Measurements from ENCODE around the gene TBC1D14. TPM values are rescaled to one million over a fixed set of nuclear protein-coding genes. Genes with fewer than 3 reads are reported as not detected.

The TBC1D14 gene
- total and polyA plus RNA-seq, 2 of the 4 experiments (the other 2 are of a cell fraction), result 31.7 to 40.7 TPM

DNA sequence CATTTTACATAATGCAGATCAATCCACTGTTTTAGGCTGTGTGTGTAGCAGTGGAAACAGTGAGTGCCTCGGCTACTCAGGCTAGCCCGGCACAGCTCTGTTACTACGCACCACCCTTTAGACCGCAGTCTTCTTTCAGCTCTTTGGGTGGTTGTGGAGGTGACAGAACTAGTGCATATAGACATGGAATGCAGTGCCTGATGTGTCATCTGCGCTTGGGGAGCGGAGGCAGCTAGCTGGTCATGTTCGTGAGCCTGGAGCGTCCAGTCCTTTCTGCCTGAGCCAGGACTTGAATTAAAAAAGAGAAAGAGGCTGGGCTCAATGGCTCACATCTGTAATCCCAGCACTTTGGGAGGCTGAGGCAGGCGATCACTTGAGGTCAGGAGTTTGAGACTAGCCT lies 4.8 kb downstream of the TBC1D14 start:
- no peak overlapping the region for H3K4ac ChIP-seq (ENCODE audit: low read depth, low read length)
- peaks cover 30% of the 10 kb centered on the region for H4K20me1 ChIP-seq (ENCODE audit: insufficient read depth, low read length)
- H3K9me3 ChIP-seq (ENCODE audit: control insufficient read depth, insufficient read depth, low read length), result no peaks in the 10 kb centered on the region
- H3K9me1 ChIP-seq (ENCODE audit: insufficient read depth, low read length), result peaks cover 12% of the 10 kb centered on the region; the same call in 1 of the 2 replicates
- H3K27me3 ChIP-seq (ENCODE audit: control insufficient read depth, insufficient read depth, low read length), result no peaks in the 10 kb centered on the region
- H3K56ac ChIP-seq (ENCODE audit: extremely low read depth, insufficient read depth, low read length), result no peak overlapping the region
- H3K18ac ChIP-seq (ENCODE audit: low read depth, low read length), result no peak overlapping the region
- H2AK5ac ChIP-seq (ENCODE audit: low read depth, low read length), result no peak overlapping the region
- H3K14ac ChIP-seq (replicated peaks; ENCODE audit: low read depth, low read length), result no peak overlapping the region
- no TSS peak for BruUV-seq (replicated peaks)
- H4K8ac ChIP-seq (ENCODE audit: low read depth in 2 of 2, low read length in 2 of 2), result no peak overlapping the region
- ChIA-PET POLR2A (ENCODE audit: unreplicated experiment) (no interaction called here), CTCF (no interaction called here)
- no peak overlapping the region for H3K23ac ChIP-seq (ENCODE audit: low read depth, low read length)
- DNase-seq, result no peak
- H3K79me1 ChIP-seq (ENCODE audit: low read depth in 1 of 2, low read length in 2 of 2), result peaks cover 33 to 58% of the 10 kb centered on the region in 2 experiments
- H4K91ac ChIP-seq (ENCODE audit: insufficient read depth, low read depth, low read length), result no peak overlapping the region
- no peak overlapping the region for H3K4me3 ChIP-seq (ENCODE audit: insufficient read depth, low read depth, low read length)
- H2AFZ ChIP-seq (replicated peaks; ENCODE audit: low read length, poor library complexity), result no peak overlapping the region
- H2BK5ac ChIP-seq (ENCODE audit: low read depth, low read length, poor library complexity, severe bottlenecking), result no peak overlapping the region
- intact Hi-C loops (cut with micrococcal nuclease) (loop anchor here (5.0 kb wide), 1 partner anchor 58 kb away; no protein-coding TSS in a partner anchor), dilution Hi-C loops (cut with HindIII; ENCODE audit: low sequenced_read_pairs, unreplicated experiment) (no loop called here), in situ Hi-C loops (cut with MboI; ENCODE audit: low sequenced_read_pairs) (no loop called here)
- no peak for ATAC-seq (ENCODE audit: low read depth)
- H3K4me2 ChIP-seq (ENCODE audit: low read depth, low read length), result no peak overlapping the region
- H4K5ac ChIP-seq (ENCODE audit: low read depth, low read length), result no peak overlapping the region
- TF ChIP-seq FOS (IDR thresholded peaks at IDR 0.05; ENCODE audit: low read depth, low read length) (no peak), CHD1 (IDR thresholded peaks at IDR 0.05; ENCODE audit: low read depth, low read length) (no peak), RCOR1 (IDR thresholded peaks at IDR 0.05; ENCODE audit: insufficient replicate concordance, low read length) (no peak), SMC3 (IDR thresholded peaks at IDR 0.05; ENCODE audit: low read depth, low read length) (no peak), MAZ (IDR thresholded peaks at IDR 0.05; ENCODE audit: borderline replicate concordance, low read depth, low read length) (no peak), MXI1 (IDR thresholded peaks at IDR 0.05; ENCODE audit: borderline replicate concordance, low read depth, low read length) (no peak)
- TF ChIP-seq, protein P1, sequence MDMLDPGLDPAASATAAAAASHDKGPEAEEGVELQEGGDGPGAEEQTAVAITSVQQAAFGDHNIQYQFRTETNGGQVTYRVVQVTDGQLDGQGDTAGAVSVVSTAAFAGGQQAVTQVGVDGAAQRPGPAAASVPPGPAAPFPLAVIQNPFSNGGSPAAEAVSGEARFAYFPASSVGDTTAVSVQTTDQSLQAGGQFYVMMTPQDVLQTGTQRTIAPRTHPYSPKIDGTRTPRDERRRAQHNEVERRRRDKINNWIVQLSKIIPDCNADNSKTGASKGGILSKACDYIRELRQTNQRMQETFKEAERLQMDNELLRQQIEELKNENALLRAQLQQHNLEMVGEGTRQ (IDR thresholded peaks at IDR 0.05; ENCODE audit: low read depth, low read length), result no peak
- no peak overlapping the region for H3K27ac ChIP-seq (ENCODE audit: insufficient read depth, low read length)
- H2BK20ac ChIP-seq (ENCODE audit: low read depth, low read length), result no peak overlapping the region
- WGBS, 2 experiments (ENCODE audit: extremely low coverage in 2 of 2, insufficient read length in 1 of 2), result 69% methylated on average over 3 of the region's 9 CpGs; no CpG with 5 or more reads in 1 of the 2 experiments
- peaks cover 13% of the 10 kb centered on the region for H3K4me1 ChIP-seq (ENCODE audit: control insufficient read depth, insufficient read depth, low read length)
- no peaks in the 10 kb centered on the region for H3K36me3 ChIP-seq (ENCODE audit: control insufficient read depth, insufficient read depth, low read length)
- no peak overlapping the region for H2AK9ac ChIP-seq (replicated peaks; ENCODE audit: low read depth, low read length, poor library complexity)
- no peak overlapping the region for H2BK15ac ChIP-seq (ENCODE audit: low read depth, low read length)
- no peak overlapping the region for H3K9ac ChIP-seq (ENCODE audit: low read depth, low read length)
- no peak overlapping the region for H2BK120ac ChIP-seq (ENCODE audit: low read depth, low read length)
